ENCODE data around the gene DST.

- TF ChIP-seq EZH2phosphoT487 (IDR thresholded peaks at IDR 0.05) = no peak
- TF ChIP-seq CTCF (IDR thresholded peaks at IDR 0.05) = no peak
- TF ChIP-seq EZH2 (IDR thresholded peaks at IDR 0.05) = no peak
These were observed 166.8 kb downstream of the DST start for GRCh38 chr6:56475736-56476457.
